NCI-H2081 (cell line): ENCODE data around the gene ZNF536.
"Not testable (repeated sequence)": the region's sequence is repeated elsewhere in the genome, so short reads cannot be mapped to it uniquely, and the experiment has no call there.

Experiments used
- DNase-seq, 2 experiments: peaks; one replicate each; lab custom pipeline; 2025; lab: John Stamatoyannopoulos, UW

ZNF536 gene

DNA sequence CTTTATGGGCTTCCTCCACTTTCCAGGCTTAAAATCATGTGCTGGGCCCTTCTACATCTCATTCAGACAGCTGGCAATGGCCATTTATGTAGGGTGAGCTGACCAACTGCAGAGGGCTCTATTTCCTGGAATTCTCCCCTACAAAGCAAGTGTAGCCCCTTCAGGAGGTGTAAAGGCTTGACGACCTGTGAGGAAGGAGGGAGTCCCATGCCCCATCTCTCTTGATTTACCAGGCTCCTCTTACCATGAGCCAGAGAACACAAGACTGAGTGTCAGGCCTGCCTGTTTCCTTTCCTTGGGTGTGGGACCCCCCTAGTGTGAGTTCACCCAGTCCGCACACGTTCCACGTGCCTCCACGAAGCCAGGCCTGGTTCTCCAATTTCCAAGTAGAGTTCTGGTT lies 16.6 kb downstream of the ZNF536 start:
- DNase-seq: no peak

GRCh38 chr19:30390356-30390988 lies 18.3 kb downstream of the ZNF536 start:
- no peak for DNase-seq

DNA sequence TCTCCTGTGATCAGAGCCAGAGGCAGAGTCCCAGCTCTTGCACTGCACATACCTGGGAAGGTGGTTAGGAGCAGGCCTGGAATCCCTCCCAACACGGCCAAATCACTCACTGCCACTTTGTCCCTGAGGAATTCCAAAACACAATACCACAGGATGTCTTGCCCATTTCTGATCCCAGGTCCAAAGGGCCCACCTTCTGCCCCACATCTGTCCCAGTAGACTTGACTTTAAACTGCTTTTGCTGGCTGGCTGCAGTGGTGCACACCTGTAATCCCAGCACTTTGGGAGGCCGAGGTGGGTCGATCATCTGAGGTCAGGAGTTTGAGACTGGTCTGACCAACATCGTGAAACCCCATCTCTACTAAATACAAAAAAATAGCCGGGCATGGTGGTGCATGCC lies 18.9 kb downstream of the ZNF536 start:
- DNase-seq: no peak

DNA sequence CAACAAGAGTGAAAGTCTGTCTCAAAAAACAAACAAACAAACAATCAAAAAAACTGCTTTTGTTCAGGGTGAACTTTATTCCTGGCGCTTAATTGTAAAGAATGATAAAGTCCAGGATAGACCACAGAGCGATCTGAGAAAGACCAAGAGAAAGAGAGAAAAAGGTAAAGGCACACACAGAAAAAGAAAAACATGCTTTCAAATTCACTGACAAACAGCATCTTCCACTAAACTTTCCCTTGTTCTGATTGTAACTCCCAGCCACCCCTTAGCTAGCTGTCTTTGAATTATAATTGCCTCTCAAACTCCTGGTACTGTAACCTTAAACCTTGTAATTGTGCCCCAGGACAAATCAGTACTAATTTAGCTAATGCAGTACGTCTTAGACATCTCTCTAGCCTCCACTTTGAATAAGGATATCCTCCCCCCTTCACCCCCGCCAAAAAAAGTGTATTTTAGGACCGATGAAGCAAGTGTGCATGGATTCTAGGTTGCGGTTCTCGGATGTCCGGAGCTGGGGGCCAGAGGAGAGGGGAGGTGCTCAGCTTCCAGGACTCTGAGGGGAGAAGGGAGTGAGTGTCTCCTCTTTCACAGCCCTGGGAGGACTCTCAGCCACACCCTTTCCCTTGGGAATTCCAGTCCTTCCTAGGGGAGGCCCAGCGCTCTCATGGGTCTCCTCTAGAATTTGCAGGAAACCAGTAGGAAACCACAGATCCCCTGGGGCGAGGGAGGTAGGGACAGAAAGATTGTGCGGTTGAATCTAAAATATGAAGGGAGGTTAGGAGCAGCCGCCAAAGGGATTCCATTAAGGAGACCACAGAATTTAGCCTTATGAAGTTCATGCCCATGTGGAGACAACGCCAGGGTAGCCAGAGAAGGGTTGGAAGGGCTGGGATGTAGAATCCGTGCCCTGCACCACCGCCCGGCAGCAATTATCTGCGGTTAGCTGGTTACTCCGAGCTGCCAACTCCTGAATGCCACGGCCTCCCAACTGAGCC lies 19.7 kb downstream of the ZNF536 start:
- DNase-seq: no peak

- no peak for DNase-seq
Measured at GRCh38 chr19:30393046-30393445, 20.9 kb downstream of the ZNF536 start.

GRCh38 chr19:30393729-30394480 lies 21.7 kb downstream of the ZNF536 start:
- no peak for DNase-seq

DNA sequence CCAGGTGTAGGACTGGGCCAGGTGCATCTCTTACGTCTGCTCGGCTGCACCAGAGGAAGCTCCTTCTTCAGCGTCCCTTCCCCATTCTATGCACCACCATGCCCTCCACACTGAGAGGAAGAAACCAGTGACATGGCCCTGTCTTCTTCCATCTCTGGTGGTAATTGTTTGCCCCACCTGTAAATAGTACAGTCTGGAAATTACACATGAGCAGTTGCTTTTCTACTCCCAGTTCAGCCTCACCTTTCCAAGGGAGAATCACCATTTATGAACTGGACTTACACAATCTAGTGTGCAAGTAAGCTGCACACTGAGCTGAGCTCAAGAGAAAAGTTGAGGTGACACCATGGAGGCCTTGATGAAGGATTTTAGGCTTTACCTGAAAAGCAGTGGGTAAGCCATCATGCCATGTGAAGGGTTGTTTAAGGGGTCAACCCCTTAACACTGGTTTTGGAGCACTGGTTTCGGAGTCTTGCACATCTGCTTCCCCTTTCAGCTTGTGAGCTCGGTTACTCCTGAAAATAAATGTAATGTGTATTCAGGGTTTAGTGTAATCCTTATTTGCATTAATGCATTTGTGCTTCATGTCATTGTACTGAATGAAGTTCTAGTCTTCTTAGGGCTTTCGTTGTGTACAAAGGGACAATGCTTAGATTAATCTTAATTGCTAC lies 22.4 kb downstream of the ZNF536 start:
- no peak for DNase-seq

DNA sequence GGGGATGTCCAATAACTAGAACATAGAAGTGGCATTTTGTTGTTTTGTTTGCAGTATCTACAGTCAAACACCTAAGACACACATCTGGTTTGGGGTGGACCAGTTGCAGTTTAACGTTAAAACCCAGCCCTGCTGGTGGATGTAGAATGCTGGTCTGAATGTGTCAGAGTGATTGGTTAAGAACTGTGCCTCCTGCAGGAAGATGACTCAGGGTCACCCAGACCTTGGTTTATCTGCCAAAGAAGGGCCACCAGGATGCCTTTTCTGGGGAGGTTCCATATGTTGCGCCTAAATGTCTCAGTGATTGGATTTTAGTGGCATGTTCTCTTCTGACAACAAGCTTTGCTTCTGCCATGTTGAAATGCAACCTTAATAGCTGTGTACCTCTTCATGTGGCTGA lies 23.1 kb downstream of the ZNF536 start:
- no peak for DNase-seq

- DNase-seq: not testable (repeated sequence)
Measured at GRCh38 chr19:30398539-30398938, 26.4 kb downstream of the ZNF536 start.

GRCh38 chr19:30401956-30402355 lies 29.8 kb downstream of the ZNF536 start:
- no peak for DNase-seq

DNA sequence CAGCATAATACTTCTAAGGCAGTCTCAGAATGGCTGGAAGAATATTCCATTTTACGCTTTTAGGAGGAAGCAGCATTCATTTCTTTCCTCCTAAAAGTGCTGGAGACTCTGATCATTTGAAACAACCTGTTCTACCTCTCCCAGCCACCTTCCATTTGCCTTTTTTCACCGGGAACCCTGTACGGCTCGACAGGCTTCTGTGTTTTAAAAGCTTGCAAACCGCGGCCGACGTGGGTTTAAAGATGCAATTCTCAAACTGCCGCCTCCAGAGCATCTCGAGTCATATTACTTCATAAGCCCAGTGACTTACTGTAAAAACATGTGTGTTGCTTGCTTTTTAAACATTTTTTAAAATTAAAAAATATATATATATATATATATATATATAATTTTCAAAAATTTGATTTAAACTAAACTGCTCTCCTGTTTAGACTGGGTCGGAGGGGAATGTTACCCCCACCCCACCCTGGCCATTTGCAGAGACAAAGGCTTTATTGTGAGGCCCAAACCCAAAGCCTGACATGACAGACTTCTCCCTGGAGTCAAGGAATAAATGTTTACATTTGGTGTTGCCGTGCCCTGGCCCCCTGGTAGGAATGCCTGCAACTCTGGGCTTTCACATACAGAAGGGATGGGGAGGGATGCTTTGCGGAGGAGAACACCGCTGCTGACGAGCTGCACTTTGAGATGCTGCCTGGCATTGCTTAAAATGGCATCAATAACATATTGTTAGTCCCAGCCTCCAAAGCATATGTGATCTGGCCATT lies 30.4 kb downstream of the ZNF536 start:
- no peak for DNase-seq

DNA sequence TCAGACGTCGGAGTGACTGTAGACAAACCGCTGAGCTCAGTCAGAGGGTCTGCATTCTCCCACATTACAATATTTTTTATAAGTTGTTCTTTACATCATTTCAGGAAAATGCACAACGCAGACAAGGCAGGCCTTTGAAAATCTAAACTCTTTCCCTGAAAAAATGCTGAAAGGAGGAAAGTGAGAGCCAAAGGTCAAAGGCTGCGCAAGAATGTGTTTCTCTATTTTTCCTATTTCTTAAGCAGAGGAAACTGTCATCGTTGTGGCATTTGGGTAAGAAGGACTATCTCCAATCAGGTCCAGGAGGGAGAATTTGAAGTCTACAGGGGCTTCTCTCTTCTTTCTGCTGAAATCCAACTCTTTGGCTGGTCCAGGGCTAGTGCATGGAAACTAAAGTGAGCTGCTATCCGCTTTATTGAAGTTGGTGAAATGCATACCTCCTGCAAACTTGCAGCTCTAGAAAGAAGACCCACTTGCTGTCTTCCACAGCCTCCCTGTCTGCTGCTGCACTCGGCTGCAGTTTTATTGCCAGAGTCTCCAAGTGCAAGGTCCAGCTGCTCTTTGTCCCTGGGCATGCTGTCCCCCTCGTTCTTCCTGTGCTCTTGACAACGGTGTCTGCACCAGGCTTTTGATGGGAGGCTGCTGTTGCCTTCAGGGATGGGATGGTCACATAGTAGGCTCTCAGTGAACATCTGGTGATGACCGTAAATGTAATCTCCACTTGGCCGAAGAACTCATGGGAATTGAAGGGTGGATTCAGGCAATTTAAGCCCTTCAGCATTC lies 31.2 kb downstream of the ZNF536 start:
- DNase-seq: no peak

DNA sequence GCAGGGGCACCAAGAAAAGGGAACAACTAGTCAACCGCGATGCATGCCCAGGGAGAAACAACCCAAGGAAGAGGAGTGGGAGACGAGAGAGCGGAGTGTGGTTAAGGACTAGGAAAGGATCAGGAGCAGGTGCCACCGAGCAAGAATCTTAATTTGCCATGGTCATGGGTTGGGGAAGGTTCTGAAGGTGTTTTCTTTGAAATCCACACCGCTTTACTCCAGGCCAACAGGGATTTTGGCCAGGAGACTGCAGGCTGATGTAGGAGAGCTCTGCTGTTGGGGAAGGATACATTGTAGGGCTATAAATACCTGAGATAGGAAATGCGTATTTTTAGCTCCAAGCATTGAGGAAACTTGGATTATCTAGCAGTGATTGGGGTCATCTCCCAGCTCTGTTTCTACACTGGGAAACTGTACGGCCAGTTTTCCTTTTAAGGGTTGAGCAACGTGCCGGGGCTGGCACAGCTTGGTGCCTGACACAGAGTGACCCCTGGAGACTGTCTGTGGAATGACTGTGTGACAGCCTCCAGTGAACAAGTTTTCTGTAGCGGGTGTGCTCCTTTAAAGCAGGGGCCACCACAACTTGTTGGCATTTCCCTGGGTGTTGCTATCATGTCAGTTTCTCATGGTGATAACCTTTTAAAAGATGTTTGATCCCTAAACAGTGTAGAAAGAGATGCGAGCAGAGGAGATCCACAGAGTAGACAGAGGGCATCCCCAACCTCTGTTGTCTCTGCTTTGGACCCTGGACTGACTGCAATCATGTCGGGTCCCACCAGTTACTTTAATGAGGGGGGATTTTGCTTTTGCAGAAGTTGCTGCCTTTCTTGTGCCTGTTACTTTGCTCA lies 34.3 kb downstream of the ZNF536 start:
- DNase-seq: no peak

DNA sequence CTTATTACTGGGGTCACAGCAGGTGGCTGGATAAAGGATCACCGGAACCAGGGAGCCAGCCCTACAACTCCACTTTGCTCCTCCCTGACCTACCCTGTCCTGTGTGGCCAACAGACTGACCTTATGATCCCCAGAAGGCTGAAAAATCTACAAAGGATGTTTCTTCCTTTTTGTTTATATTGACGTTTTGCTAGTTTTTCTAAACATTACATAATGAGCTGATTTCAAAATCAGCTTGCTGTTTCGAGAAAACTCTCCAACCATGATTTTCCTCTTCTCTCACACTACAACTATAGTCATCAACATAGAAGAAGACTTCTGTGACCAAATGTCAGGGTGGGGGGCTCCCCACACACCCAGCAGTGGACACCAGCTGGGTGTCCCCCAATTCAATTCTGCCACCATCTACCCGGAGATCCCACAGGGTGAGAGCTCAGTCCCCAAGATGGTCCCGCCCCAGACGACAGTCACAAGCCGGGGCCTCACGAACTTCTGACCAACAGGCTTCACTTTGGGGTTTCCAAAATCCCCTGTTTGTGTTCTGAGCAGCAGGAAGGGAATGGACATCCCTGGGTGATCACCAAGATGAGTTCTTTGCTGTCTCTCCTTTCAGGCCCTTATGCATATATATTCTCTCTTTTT lies 35.0 kb downstream of the ZNF536 start:
- DNase-seq: no peak

DNA sequence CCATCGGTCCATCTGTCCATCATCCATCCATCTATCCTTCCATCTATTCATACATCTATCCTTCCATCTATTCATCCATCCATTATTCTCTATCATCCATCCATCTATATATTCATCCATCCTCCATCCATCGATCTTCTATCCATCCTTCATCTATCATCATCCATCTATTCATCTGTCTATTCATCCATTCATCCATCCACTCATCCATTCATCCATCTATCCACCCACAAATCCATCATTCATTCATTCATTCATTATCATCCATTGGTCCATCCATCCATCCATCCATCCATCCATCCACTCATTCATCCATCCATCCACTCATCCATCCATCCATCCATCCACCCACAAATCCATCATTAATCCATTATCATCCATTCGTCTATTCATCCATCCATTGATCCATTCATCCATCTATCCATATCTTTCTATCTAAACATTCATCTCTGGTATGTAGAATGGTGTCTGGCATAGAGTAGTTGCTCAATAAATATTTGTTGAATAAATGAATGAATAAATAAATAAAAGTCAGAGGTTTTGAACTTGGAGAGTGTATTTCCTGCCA lies 36.6 kb downstream of the ZNF536 start:
- no peak for DNase-seq

GRCh38 chr19:30411714-30412113 lies 39.5 kb downstream of the ZNF536 start:
- DNase-seq: no peak

DNA sequence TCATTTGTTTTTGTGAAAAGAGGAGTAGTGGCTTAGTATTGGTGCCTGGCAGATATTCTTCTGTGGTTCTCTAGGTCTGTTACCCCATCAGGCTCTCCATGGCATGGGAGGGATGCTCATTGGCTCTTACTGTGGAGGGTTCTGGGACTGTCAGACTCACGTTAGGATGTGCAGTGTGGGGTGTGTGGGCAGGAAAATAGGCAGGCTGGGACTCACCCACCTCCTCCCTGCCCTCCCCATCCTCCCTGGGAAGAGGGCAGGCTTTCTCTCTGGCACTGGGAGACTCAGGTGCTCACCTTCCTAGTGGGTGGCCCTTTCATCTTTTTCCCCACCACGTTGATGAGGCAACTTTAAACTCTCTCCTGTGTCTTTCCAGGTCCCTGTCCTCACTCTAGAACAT lies 44.2 kb downstream of the ZNF536 start:
- DNase-seq: no peak

DNA sequence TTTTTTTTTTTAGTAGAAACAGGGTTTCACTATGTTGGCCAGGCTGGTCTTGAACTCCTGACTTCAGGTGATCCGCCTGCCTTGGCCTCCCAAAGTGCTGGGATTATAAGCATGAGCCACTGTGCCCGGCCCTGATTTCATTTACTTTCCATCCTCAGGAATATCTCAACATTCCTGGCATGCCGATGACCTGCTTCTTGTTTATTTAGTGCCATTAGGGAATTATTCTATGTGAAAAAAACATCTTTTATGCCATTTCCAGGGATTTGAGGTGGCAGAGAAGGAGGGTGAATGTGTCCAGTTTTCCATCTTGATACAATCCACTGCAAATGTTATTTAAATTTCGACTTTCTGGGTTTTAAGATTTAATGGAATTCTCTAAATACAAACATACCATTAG lies 45.0 kb downstream of the ZNF536 start:
- not testable (repeated sequence) for DNase-seq
